Measurements from ENCODE around the gene UBE2D4.

UBE2D4 gene

DNA sequence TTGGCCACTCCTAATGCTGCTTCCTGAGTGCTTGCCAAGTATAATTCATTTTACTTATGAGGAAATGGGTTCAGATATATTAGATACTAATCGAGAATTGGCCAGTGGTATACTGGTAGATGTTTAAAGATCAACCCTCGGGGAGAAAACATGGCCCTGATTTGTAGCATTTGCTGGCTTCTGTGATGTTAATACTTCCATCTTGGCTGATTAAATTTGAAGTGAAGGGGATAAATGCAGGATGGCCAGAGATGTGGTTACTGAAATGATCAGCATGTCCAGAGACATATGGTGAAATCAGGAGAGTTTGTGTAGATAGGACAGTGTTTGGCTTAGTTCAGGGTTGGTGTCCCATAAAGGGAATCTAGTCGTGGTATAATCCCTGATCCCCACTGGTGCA lies 11.2 kb downstream of the UBE2D4 start:
- DNase-seq (ENCODE audit: low read depth) = no peak
- H3K4me3 ChIP-seq (ENCODE audit: low read depth, low read length) = no peak overlapping the region
- no peak for TF ChIP-seq MYC (IDR thresholded peaks at IDR 0.05; ENCODE audit: low read depth, low read length)
- TF ChIP-seq MAX (IDR thresholded peaks at IDR 0.05; ENCODE audit: low read depth, low read length) = no peak
- no peak for TF ChIP-seq POLR2A (IDR thresholded peaks at IDR 0.05; ENCODE audit: extremely low read depth, insufficient read length)
- TF ChIP-seq, protein P1, sequence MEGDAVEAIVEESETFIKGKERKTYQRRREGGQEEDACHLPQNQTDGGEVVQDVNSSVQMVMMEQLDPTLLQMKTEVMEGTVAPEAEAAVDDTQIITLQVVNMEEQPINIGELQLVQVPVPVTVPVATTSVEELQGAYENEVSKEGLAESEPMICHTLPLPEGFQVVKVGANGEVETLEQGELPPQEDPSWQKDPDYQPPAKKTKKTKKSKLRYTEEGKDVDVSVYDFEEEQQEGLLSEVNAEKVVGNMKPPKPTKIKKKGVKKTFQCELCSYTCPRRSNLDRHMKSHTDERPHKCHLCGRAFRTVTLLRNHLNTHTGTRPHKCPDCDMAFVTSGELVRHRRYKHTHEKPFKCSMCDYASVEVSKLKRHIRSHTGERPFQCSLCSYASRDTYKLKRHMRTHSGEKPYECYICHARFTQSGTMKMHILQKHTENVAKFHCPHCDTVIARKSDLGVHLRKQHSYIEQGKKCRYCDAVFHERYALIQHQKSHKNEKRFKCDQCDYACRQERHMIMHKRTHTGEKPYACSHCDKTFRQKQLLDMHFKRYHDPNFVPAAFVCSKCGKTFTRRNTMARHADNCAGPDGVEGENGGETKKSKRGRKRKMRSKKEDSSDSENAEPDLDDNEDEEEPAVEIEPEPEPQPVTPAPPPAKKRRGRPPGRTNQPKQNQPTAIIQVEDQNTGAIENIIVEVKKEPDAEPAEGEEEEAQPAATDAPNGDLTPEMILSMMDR (IDR thresholded peaks at IDR 0.05; ENCODE audit: low read depth, low read length) = no peak

DNA sequence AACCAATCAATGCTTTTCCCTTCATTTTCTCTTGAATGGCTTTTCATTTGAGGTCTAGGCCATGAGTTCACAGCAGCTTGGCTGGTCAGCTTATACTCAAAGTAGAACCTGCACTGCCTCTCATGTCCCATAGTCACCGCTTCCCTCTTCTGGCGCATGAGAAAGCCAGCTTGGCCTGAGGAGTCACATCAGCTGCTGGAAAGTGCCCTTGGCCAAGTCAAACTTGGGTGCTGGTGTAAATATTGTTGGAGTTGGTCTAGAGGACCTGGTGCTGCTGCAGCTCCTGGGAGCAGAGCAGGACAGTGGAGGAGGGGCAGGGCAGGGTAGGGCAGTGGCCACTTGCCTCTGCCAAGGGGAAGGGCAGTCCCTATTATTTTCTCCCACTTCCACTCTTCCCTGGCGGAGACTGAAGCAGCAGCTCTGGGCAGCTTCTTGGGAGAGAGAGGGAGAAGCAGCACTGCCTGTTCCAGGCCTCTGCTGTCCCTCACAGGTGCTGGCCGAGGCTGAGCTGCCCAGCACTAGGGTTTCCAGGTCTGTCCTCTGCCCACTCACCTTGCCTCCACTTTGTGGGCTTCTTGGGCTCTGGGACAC lies 12.8 kb downstream of the UBE2D4 start:
- TF ChIP-seq MYC (IDR thresholded peaks at IDR 0.05; ENCODE audit: low read depth, low read length) (no peak), POLR2A (IDR thresholded peaks at IDR 0.05; ENCODE audit: extremely low read depth, insufficient read length) (no peak), MAX (IDR thresholded peaks at IDR 0.05; ENCODE audit: low read depth, low read length) (no peak)
- TF ChIP-seq, protein P1 (IDR thresholded peaks at IDR 0.05; ENCODE audit: low read depth, low read length) = no peak
- DNase-seq (ENCODE audit: low read depth) = no peak
- H3K4me3 ChIP-seq (ENCODE audit: low read depth, low read length) = no peak overlapping the region

- no peak overlapping the region for H3K4me3 ChIP-seq (ENCODE audit: low read depth, low read length)
- no peak for DNase-seq (ENCODE audit: low read depth)
- TF ChIP-seq MYC (IDR thresholded peaks at IDR 0.05; ENCODE audit: low read depth, low read length) = no peak
- no peak for TF ChIP-seq MAX (IDR thresholded peaks at IDR 0.05; ENCODE audit: low read depth, low read length)
These were observed 16.0 kb downstream of the UBE2D4 start for GRCh38 chr7:43942250-43942649.

- TF ChIP-seq, protein P1 (IDR thresholded peaks at IDR 0.05; ENCODE audit: low read depth, low read length) = peak; percentile 16
- no peak for TF ChIP-seq POLR2A (IDR thresholded peaks at IDR 0.05; ENCODE audit: extremely low read depth, insufficient read length)
- TF ChIP-seq MAX (IDR thresholded peaks at IDR 0.05; ENCODE audit: low read depth, low read length) = no peak
- no peak for TF ChIP-seq MYC (IDR thresholded peaks at IDR 0.05; ENCODE audit: low read depth, low read length)
- H3K4me3 ChIP-seq (ENCODE audit: low read depth, low read length) = no peak overlapping the region
- DNase-seq (ENCODE audit: low read depth) = no peak
These were observed 16.8 kb downstream of the UBE2D4 start for GRCh38 chr7:43942997-43943396.

GRCh38 chr7:43943417-43944187 lies 17.4 kb downstream of the UBE2D4 start:
- no peak overlapping the region for H3K4me3 ChIP-seq (ENCODE audit: low read depth, low read length)
- DNase-seq (ENCODE audit: low read depth) = peak; percentile 57
- TF ChIP-seq POLR2A (IDR thresholded peaks at IDR 0.05; ENCODE audit: extremely low read depth, insufficient read length) = no peak
- TF ChIP-seq MYC (IDR thresholded peaks at IDR 0.05; ENCODE audit: low read depth, low read length) = no peak

GRCh38 chr7:43944286-43944685 lies 18.1 kb downstream of the UBE2D4 start:
- no peak overlapping the region for H3K4me3 ChIP-seq (ENCODE audit: low read depth, low read length)
- no peak for TF ChIP-seq POLR2A (IDR thresholded peaks at IDR 0.05; ENCODE audit: extremely low read depth, insufficient read length)
- TF ChIP-seq, protein P1 (IDR thresholded peaks at IDR 0.05; ENCODE audit: low read depth, low read length) = no peak
- no peak for TF ChIP-seq MAX (IDR thresholded peaks at IDR 0.05; ENCODE audit: low read depth, low read length)
- no peak for TF ChIP-seq MYC (IDR thresholded peaks at IDR 0.05; ENCODE audit: low read depth, low read length)
- DNase-seq (ENCODE audit: low read depth) = no peak
